RWPE2 (cell line): ENCODE measurements around the gene TACC2.

Experiments
- ATAC-seq: fragments of 200-7000 bp; cut with Tn5 transposase; 3 replicates; pipeline ENCODE4 v1.9.1; 2021; ENCODE audit warnings: low read depth
- DNase-seq: peaks from one replicate; pipeline ENCODE4 v3.0.0-alpha.2; 2020; ENCODE audit warnings: low spot score
- H3K27ac ChIP-seq: fragments of 450-650 bp; 2 replicates; pipeline ENCODE4 v1.5.1; 2017; ENCODE audit warnings: mild to moderate bottlenecking; ENCODE audit not compliant: poor library complexity, severe bottlenecking
- H3K27me3 ChIP-seq: fragments of 250-450 bp; sonication (Bioruptor Pico); 2 replicates; pipeline ENCODE4 v1.5.1; 2021; ENCODE audit warnings: mild to moderate bottlenecking, moderate library complexity; ENCODE audit not compliant: insufficient read depth, poor library complexity, severe bottlenecking
- H3K36me3 ChIP-seq: fragments of 250-450 bp; sonication (Bioruptor Pico); 2 replicates; pipeline ENCODE4 v1.5.1; 2020; ENCODE audit warnings: low read depth, mild to moderate bottlenecking, moderate library complexity
- H3K4me1 ChIP-seq: fragments of 250-450 bp; sonication (Bioruptor Pico); 2 replicates; pipeline ENCODE4 v1.5.1; 2021; ENCODE audit warnings: mild to moderate bottlenecking, moderate library complexity; ENCODE audit not compliant: insufficient read depth, poor library complexity, severe bottlenecking
- H3K4me3 ChIP-seq: fragments of 250-450 bp; sonication (Bioruptor Pico); 2 replicates; pipeline ENCODE4 v1.5.1; 2021; ENCODE audit warnings: mild to moderate bottlenecking, moderate library complexity; ENCODE audit not compliant: severe bottlenecking
- H3K9me3 ChIP-seq: fragments of 250-450 bp; sonication (Bioruptor Pico); 2 replicates; pipeline ENCODE4 v1.5.1; 2021; ENCODE audit warnings: mild to moderate bottlenecking, moderate library complexity; ENCODE audit not compliant: severe bottlenecking
- CTCF ChIP-seq: fragments of 450-650 bp; IDR thresholded peaks from one replicate; pipeline ENCODE4 v1.5.1; 2017; ENCODE audit warnings: mild to moderate bottlenecking, moderate library complexity; ENCODE audit not compliant: poor library complexity, severe bottlenecking

Gene TACC2

GRCh38 chr10:122163174-122164022, 174.4 kb downstream of the TACC2 start:
- ATAC-seq (no peak), DNase-seq (no peak)
- no peaks in the 10 kb centered on the region for H3K4me1 ChIP-seq

GRCh38 chr10:122164023-122164601, 175.1 kb downstream of the TACC2 start:
- Histone ChIP-seq H3K27ac (no peak overlapping the region), H3K4me1 (no peaks in the 10 kb centered on the region), H3K27me3 (no peaks in the 10 kb centered on the region), H3K4me3 (no peak overlapping the region), H3K36me3 (peaks cover 11% of the 10 kb centered on the region), H3K9me3 (no peaks in the 10 kb centered on the region)
- no peak for TF ChIP-seq CTCF
- no peak for DNase-seq
- ATAC-seq: no peak

More at GRCh38 chr10:122163174-122164022, 174.4 kb downstream of the TACC2 start:
- Histone ChIP-seq H3K27me3 (no peaks in the 10 kb centered on the region), H3K4me3 (no peak overlapping the region), H3K9me3 (no peaks in the 10 kb centered on the region), H3K27ac (no peak overlapping the region), H3K36me3 (peaks cover 13% of the 10 kb centered on the region)
- TF ChIP-seq CTCF: no peak

GRCh38 chr10:122164815-122165483, 176.0 kb downstream of the TACC2 start:
- DNase-seq (no peak), ATAC-seq (no peak)
- Histone ChIP-seq H3K27me3 (no peaks in the 10 kb centered on the region), H3K4me3 (no peak overlapping the region), H3K36me3 (peaks cover 11% of the 10 kb centered on the region), H3K27ac (no peak overlapping the region), H3K4me1 (no peaks in the 10 kb centered on the region), H3K9me3 (no peaks in the 10 kb centered on the region)
- no peak for TF ChIP-seq CTCF

- TF ChIP-seq CTCF: no peak
- Histone ChIP-seq H3K4me3 (no peak overlapping the region), H3K9me3 (no peaks in the 10 kb centered on the region), H3K27ac (no peak overlapping the region), H3K4me1 (no peaks in the 10 kb centered on the region), H3K27me3 (no peaks in the 10 kb centered on the region), H3K36me3 (peaks cover 11% of the 10 kb centered on the region; the same call in 1 of the 2 replicates)
- ATAC-seq: no peak
- DNase-seq: no peak
These were observed 176.7 kb downstream of the TACC2 start for GRCh38 chr10:122165484-122166276.
